ENCODE measurements around the gene PSMD11. TPM values are rescaled to one million over a fixed set of nuclear protein-coding genes. Genes with fewer than 3 reads are reported as not detected.

Gene PSMD11
- total RNA-seq, 4 donors from 2014 or later = 37.3 to 48.9 (median 46.8) TPM

DNA sequence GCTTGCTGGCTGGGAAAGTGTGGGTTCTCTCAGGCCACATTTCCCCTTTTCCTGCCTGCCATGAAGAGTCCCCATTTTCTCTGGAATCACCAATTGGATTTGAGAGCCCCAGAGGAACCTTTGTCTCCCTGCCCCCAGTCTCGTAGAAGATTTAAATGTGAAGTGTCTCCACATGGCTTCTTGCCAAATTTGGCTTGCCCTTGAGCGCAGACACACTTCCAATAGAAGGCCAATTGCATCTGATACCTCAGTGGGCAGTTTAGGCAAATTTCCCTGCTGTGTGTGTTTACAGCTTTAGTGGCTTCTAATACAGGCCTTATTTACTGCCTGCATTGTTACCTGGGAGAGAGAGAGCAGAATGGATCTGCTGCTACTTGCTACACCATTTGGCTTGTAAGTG lies 72.1 kb downstream of the PSMD11 start:
- Histone ChIP-seq H3K4me1 (peaks cover 0 to 18% (median 11%) of the 10 kb centered on the region in 4 donors), H3K36me3 (no peaks in the 10 kb centered on the region), H3K9me3 (no peaks in the 10 kb centered on the region), H3K4me3 (no peak overlapping the region), H3K27me3 (no peaks in the 10 kb centered on the region), H3K27ac (no peak overlapping the region)
- TF ChIP-seq POLR2A (IDR thresholded peaks at IDR 0.05) (no peak), EP300 (IDR thresholded peaks at IDR 0.05) (no peak)
- TF ChIP-seq, protein P1, sequence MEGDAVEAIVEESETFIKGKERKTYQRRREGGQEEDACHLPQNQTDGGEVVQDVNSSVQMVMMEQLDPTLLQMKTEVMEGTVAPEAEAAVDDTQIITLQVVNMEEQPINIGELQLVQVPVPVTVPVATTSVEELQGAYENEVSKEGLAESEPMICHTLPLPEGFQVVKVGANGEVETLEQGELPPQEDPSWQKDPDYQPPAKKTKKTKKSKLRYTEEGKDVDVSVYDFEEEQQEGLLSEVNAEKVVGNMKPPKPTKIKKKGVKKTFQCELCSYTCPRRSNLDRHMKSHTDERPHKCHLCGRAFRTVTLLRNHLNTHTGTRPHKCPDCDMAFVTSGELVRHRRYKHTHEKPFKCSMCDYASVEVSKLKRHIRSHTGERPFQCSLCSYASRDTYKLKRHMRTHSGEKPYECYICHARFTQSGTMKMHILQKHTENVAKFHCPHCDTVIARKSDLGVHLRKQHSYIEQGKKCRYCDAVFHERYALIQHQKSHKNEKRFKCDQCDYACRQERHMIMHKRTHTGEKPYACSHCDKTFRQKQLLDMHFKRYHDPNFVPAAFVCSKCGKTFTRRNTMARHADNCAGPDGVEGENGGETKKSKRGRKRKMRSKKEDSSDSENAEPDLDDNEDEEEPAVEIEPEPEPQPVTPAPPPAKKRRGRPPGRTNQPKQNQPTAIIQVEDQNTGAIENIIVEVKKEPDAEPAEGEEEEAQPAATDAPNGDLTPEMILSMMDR (IDR thresholded peaks at IDR 0.05) = no peak
- DNase-seq (ENCODE audit: low spot score in 2 of 2) = no peak
- 14 to 17% methylated on average over 2 of the region's 2 CpGs for WGBS, 2 donors

DNA sequence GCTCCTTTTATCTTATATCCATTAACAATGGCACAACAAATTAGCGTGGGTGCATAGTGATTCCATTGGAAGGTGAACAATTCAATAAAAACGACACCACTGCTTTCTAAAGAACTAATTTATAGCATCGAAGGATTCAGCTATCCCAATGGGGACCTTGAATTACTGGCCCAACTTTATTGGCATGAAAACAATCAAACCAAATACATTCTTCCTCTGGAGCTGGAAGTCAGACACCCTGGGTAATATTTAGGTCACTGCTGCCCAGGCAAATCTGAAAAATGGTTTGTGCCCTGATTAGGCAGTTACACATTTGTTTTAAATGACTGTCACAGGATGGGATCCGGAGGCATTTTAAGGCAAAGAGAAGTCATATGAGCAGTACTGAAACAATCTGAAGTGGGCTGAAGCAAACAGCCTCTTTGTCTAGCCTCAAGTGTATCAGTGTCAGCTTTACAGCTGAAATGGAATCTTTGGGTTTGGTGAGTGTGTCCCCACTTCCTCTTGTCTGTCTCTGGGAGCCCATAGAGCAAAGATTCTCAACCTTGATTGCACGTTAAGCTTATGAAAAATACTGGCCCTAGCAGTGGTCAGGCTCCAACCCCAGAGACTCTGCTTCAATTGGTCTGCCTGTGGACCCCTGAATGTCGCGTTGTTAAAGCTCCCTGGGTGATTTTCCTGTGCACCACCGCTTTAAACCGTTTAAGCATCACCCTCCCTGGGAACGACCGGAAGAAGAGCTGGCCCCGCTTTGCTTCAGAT lies 72.8 kb downstream of the PSMD11 start:
- Histone ChIP-seq H3K27ac (no peak overlapping the region), H3K27me3 (no peaks in the 10 kb centered on the region), H3K9me3 (no peaks in the 10 kb centered on the region), H3K36me3 (no peaks in the 10 kb centered on the region), H3K4me3 (no peak overlapping the region), H3K4me1 (peaks cover 0 to 18% (median 11%) of the 10 kb centered on the region in 4 donors)
- WGBS, 2 donors = 52 to 57% methylated on average over 12 of the region's 12 CpGs
- TF ChIP-seq POLR2A (IDR thresholded peaks at IDR 0.05) = no peak
- TF ChIP-seq EP300 (IDR thresholded peaks at IDR 0.05) = no peak
- TF ChIP-seq, protein P1 (IDR thresholded peaks at IDR 0.05) = no peak
- DNase-seq (ENCODE audit: low spot score in 2 of 2) = no peak

DNA sequence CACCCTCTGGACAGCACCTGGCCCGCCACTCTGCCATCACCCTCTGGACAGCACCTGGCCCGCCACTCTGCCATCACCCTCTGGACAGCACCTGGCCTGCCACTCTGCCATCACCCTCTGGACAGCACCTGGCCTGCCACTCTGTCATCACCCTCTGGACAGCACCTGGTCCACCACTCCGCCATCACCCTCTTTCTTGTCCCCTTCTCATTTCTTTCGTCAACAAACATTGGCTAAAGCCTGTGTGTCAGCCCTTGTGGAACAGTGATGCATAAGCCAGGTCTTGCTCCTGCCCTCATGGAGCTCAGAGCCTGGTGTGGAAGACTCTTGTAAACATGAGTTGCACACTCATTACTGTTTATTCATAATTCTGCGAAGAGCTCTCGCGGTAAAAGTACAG lies 73.7 kb downstream of the PSMD11 start:
- H3K4me3 ChIP-seq = no peak overlapping the region
- no peaks in the 10 kb centered on the region for H3K36me3 ChIP-seq
- H3K4me1 ChIP-seq = peaks cover 0 to 18% (median 11%) of the 10 kb centered on the region in 4 donors
- no peaks in the 10 kb centered on the region for H3K27me3 ChIP-seq
- no peaks in the 10 kb centered on the region for H3K9me3 ChIP-seq
- DNase-seq (ENCODE audit: low spot score in 2 of 2) = no peak
- TF ChIP-seq POLR2A (IDR thresholded peaks at IDR 0.05) = no peak
- no peak for TF ChIP-seq EP300 (IDR thresholded peaks at IDR 0.05)
- TF ChIP-seq, protein P1 (IDR thresholded peaks at IDR 0.05) = no peak
- 88 to 90% methylated on average over 7 of the region's 7 CpGs for WGBS, 2 donors
- no peak overlapping the region for H3K27ac ChIP-seq

DNA sequence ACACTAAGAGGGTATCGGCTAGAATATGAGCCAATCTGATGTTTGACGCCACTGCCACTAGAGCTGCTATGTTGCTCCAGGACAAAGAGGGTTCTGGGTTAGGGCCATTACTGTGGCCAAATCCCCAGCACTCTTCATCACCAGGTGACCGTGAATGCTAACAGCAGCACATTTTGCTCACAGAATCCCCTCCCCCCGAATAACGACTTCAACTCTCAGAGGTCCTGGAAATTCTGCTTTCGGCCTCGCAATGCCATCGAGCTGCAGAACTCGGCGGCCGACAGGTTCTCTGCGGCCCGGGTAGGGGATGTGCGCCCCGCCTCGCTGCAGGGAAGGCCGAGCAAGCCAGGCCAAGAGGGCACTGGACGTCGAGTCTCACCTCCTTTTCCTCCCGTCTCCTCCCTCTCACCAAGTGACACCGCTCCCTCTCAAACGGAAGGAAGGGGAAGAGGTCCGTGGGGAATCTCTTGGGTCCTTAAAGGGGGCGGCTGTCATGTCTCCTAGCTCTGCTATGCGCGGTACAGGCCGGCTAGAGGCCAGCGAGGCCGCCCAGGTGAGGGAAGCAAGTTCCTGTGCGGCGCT lies 74.4 kb downstream of the PSMD11 start:
- peaks cover 0 to 18% (median 11%) of the 10 kb centered on the region in 4 donors for H3K4me1 ChIP-seq
- H3K4me3 ChIP-seq = peak overlapping the region; percentile 35 to 55 (median 42)
- no peaks in the 10 kb centered on the region for H3K9me3 ChIP-seq
- no peaks in the 10 kb centered on the region for H3K36me3 ChIP-seq
- no peak for DNase-seq (ENCODE audit: low spot score in 2 of 2)
- TF ChIP-seq, protein P1 (IDR thresholded peaks at IDR 0.05) = no peak
- 33 to 39% methylated on average over 28 to 30 of the region's 31 CpGs for WGBS, 2 donors
- H3K27ac ChIP-seq = peak overlapping the region in 1 of 4 donors; percentile 9
- H3K27me3 ChIP-seq = no peaks in the 10 kb centered on the region
